Amniotic stem cell (primary cell): ENCODE measurements around the gene PRKAG2.

Experiments
- DNase-seq: peaks from one replicate; lab custom pipeline; 2025; lab: John Stamatoyannopoulos, UW

The PRKAG2 gene

GRCh38 chr7:151512353-151512752 is 364.6 kb downstream of the PRKAG2 start:
- no peak for DNase-seq

DNA sequence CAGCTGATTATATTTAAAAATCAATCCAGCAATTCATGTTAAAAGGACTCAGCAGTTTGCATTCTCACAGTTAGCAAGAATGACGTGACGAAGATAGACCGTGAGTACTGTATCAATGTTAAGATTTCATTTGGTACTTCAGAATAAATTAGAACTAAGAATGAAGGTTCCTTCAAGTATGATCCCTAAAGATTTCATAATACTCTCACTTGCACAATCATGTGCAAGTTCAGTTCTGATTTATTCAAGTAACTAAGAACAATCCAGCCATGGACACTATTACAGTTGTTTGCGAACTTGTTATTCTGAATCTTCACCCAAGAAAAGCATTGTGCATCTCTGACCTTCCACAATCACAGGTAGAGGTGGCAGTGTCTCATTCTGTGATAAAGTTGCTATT is 365.0 kb downstream of the PRKAG2 start:
- no peak for DNase-seq

DNA sequence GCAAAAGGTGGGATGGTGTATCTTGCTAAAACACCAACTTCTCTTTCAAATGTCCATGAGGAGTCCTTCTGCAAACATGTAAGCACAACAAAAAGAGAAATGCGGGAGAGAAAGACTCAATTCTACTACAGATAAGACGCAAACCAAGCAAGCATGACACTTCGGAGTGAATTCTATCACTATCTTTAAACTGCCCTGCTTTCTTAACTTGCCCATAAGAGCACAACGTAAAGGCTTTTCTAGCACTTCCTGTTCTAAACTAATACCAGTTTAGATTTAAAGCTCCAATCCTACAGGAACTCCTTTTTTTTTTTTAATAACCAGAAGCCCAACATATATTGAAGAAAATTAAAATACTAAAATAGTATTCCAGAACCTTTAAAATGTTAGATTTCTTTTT is 365.6 kb downstream of the PRKAG2 start:
- no peak for DNase-seq

GRCh38 chr7:151509670-151510333 is 367.1 kb downstream of the PRKAG2 start:
- DNase-seq: no peak

- DNase-seq: no peak
Observed at GRCh38 chr7:151508991-151509390, 367.9 kb downstream of the PRKAG2 start.

DNA sequence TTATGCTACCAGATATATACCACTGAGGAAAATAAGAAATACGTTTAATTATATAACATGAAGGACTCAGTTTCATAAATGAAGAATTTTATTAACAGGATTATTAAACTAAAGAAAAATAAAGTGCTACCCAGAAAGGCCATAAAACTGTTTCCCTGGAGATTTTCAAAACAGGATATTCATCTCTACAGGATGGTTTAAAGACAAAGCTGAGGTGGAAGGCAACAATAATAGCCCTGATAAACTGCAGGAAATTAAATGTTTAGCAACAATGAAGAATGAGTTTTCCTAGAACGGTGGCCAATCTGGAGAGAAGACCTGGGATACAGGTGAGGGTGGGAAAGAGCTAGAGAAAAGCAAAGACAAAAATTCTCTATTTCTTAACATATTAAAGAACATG is 369.1 kb downstream of the PRKAG2 start:
- DNase-seq: no peak

DNA sequence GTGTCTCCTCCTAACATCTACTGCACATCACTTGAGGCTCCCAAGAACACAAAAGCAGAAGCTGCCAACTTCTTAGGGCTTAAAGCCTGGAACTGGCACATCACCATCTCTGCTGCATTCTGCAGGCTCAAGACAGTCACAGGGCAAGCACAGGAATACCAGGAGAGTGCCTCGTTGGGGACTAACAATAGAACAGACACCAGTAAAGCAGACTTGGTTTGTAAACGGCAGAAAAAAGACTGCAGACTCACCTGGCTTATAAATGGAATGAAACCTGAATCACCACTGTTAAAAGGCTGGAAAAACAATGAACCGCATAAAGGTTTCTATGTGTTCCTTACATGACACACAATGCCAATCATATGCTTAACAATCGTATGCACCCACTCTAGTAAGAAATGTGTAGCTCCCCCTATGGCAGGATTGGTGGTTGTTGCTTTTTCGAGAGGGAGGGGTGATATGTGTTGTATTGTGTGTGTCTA is 370.0 kb downstream of the PRKAG2 start:
- DNase-seq: no peak
